GM19452 (cell line): Measurements from ENCODE around the gene LYSMD3.

Experiments
- ATAC-seq: cut with Tn5 transposase; IDR thresholded peaks from one replicate; pipeline ENCODE4 v1.9.1; 2021; ENCODE audit not compliant: unreplicated experiment

The LYSMD3 gene

DNA sequence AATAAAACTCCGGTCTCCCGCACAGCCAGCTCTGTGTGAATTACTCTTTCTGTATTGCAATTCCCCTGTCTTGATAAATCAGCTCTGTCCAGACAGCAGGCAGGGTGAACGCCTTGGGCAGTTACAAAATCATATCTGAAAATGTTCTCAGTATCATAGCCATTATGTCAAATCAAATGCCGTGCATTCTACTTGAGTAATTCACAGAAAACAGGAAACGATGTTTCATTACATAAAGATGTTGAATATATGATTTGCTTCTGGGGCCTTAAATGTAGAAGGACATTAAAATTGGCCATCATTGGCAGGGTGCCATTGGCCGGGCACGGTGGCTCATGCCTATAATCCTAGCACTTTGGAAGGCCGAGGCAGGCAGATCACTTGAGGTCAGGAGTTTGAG is 46.2 kb downstream of the LYSMD3 start:
- ATAC-seq = no peak

GRCh38 chr5:90480699-90481098 is 48.7 kb downstream of the LYSMD3 start:
- ATAC-seq = no peak

GRCh38 chr5:90479611-90480385 is 49.6 kb downstream of the LYSMD3 start:
- no peak for ATAC-seq

- no peak for ATAC-seq
Measured at GRCh38 chr5:90477621-90478215, 51.7 kb downstream of the LYSMD3 start.

DNA sequence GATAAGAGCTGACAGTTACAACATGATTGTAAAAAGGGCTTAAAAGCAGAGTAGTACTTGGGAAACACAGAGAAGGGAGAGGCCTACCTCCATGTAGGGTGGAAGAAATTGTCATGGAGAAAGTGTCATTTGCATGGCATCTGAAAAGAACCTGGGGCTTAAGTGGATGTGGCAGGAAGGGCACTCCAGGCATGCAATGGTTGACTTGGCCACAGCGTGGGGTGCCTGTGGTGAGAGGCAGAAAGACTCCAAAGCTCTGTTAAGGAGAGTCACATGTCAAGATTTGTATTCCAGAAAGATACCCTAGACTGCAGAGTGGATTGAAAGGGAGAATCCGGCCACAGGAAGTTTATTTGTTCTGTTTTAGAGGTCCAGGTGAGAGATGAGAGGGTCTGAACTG is 52.3 kb downstream of the LYSMD3 start:
- no peak for ATAC-seq

- ATAC-seq = no peak
Measured at GRCh38 chr5:90476391-90476790, 53.0 kb downstream of the LYSMD3 start.

- no peak for ATAC-seq
Measured at GRCh38 chr5:90475436-90475980, 53.9 kb downstream of the LYSMD3 start.

GRCh38 chr5:90474235-90475107 is 54.9 kb downstream of the LYSMD3 start, which contains the start of the genes MBLAC2 and POLR3G:
MBLAC2 (minus strand) TSS chr5:90474771; CDS start chr5:90474292, 479 bp downstream.
POLR3G (plus strand) TSS chr5:90474864; CDS start chr5:90485568, 10,704 bp downstream.
- ATAC-seq = peak; percentile 90

DNA sequence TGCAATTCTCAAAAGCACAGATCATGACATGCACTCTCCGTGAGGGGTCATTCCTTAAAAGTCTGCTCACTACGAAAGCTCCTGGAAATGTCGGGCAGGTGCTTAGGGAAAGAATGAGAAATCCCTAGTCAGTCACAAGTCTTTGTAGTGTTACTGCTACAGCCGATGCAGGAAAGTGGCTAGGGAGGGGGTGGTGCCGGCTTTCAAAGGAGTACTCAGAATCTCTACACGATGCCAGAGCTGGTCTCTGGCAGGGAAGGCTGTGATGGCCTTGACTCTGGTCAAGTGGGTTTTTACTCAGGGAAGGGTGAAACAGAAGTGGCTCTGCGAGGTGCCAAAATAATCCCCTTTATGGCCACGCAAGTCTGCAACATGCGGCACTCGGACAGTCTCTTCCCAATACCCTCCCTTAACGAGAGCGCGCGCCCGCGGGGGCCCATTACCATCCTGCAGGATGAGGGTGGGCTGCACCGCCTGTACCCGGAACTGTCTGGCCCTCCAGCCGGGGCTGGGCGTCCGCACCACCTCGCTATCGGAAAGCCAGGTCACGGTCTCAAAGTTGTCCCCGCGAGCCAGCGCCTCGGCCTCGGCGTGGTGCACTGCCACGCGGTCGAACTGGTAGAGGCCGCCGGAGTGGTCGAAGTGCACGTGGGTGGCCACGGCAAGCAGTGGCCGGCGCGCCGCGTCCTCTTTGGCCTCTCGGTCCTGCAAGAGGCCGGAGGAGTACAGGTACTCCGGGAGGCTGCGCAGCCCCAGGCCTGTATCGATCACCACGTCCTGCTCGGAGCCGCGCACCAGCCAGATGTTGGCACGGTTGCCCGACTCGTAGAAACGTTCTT is 55.8 kb downstream of the LYSMD3 start:
- ATAC-seq = peak; percentile 17

- peak; percentile 7 for ATAC-seq
Measured at GRCh38 chr5:90472783-90473395, 56.5 kb downstream of the LYSMD3 start.
